Activated CD4-positive, alpha-beta T cell treated with anti-CD3 and anti-CD28 coated beads, Interleukin-2, amount 50 U/mL, for 24 hours (primary cell): Measurements from ENCODE around the gene ICAM2.
A peak's percentile ranks its signal among the peaks of the same experiment; 100 is the strongest.

Source experiments
- DNase-seq, 2 donors: peaks; one replicate each; pipeline ENCODE4 v3.0.0-alpha.2; 2020; ENCODE audit warnings: low read depth in 1 of 2, low spot score in 1 of 2

ICAM2 gene

DNA sequence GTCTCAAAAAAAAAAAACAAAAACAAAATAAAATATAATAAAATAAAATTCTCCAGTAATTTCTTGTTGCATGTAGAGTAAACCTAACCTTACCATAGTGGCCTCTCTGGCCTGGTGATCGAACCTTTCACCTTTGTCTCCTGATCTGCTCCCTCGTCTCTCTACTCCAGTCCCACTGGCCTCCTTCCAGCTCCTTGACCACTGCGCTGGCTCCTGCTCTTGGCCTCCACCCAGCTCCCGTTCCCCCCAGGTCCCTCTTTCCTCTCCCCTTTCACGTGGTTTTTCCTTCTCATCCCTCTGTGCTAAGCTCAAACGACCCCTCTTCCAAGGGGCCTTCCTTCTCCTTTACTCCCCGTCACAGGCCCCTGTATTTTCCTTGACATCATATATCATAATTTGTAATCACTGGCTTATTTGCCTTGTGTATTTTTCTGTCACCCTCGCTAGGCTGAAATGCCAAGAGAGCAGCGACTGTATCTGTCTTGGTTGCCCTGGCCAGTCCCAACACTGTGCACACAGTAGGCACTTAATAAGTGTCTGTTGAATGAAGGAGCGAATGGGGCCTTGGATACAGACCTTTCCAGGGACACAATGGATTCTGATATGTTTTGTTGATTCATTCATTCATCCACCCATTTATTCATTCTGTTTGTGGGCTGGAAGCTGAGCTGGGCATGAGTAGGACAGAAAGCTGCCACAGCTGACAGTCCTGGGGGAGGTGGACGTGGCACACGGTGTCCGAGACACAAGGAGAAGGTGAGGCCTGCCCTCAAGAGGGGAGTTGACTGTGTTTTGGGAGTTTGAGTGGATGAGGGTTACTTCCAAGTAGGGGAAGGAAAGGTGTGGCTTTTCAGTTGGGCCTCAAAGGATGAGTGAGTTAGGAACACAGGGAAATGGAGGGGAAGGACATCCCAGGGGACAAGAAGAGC lies 41.9 kb downstream of the ICAM2 start:
- no peak for DNase-seq

DNA sequence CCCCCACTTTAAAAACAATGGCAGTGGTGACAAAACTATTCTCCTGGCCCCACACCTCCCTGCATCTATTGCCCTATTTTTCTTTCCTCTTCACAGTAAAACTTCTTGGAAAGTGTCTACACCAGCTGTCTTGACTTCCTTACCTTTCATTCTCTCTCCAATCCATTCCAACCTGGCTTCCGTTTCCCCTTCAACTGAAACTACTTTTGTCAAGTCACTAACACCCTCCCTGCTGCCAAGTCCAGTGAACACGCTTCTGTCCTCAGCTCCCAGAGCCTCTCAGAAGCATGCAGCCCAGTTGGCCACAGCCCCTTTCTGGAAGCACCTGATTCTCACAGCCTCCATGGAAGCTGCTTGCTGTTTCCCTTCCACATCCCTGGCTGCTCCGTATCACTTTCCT lies 43.7 kb downstream of the ICAM2 start:
- no peak for DNase-seq

DNA sequence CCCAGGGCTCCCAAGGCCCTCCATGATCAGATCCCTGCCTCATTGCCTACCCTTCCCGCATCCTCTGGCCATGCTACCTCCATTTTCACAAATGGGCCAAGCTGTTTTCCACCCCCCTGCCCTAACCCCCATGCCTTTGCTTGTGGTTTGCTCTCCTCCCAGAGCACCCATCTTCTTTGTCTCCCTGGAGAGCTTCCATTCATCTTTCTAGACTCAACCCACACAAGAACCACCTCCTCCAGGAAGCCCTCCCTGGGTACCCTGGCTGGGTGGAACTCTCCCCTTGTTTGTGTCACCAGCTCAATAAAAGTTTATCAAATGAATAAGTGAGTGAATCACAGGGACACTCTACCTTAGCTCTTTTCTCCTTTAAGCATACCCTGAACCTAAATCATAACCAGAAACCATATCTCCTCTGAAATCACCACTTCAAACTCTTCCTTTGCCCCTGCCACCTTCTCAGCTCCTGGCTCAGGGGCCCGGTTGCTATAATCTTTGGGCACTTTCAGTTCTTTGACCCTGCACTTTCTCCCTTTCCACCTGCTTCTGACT lies 44.8 kb downstream of the ICAM2 start:
- no peak for DNase-seq

DNA sequence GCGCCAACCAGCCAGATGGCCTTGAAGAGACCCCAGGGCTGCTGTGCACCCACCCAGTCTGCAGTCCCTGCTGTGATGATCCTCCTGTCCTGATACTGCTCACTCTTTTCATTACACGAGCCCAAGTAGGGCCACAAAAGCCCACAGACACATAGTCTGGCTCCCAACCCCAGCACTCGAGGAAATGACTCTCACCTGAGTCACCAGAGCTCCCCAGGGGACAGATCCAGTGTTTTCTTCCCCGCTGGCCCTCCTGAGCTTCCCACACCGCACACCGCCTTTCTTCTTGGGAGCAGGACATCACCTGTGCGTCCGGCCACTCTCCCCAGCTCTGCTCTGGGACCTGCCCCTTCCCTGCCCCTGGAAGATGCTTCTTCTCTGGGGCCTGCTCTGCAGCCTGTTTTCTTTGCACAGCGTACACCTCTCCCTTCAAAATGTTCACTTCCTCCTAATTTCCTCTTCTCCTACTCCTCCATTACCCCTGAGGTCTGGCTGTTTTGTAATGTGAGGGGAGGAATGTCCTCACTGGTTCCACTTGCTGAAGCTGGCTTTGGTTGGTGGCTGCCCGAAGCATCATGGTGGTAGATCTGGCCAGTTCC lies 45.7 kb downstream of the ICAM2 start:
- no peak for DNase-seq

DNA sequence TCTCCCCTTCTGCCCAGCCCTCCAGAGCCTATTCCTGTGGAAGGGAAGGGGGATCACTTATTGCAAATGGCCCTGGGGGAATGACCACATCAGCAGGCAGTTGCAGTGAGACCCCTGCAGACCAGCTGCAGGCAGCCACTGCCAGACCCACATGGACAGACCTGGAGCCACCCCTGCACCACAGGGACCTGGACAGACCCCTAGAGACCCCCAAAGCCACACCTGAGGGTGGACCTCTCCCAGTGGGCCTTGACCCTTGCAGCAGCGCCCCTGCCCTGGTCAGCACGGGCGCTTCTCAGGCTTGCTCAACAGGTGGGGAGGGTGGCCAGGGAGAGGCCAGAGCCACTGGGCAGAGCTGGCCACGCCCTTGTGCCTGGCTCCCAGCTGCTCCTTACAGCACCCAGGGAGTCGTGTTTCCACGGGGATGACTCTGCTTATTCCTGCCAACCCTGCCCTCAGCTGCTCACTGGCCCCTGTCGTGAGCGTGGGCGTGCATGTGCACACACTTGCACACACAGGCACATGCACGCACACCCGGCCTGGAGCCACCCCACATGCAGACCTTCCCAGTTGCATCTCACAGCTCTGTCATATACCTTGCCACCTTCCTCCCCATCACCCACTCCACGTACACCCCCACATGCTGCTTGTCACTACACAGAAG lies 46.4 kb downstream of the ICAM2 start:
- no peak for DNase-seq

DNA sequence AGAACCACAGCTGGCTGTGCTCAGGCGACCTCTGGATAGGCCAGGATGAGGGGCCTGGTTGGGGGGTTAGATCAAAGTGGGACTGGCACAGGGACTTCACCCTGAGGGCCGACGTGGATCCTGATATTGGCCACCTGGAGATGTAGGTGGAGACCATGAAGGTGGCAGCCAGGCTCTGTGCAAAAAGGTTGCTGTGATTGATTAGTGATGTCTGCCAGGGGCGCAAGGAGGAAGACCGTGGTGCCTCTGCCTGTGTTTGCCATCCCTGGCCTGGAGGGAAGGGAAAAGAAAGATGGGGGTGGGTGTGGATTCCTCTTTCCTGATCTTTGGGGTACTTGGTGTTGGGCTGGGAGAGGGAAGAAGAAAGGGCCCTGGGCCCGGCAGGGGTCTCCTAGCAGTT lies 47.2 kb downstream of the ICAM2 start:
- DNase-seq = no peak

DNA sequence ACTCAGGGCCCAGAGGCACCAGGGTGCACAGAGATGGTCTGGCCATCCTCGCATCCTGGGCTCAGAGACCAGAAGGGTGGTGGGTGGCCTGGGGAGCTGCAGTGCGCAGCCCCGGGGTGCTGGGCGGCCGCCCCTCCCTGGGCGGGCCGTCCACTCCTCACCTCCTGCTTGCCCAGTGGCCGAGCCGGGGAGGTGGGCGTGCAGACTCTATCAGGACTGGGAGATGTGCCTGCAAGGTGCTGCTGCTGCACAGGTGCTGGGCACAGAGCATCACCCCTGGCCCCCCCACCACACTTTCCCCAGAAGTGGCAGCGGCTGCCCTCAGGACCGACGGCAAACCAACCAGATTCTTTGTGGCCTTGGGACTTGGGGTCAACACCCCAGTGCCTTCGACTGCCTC lies 47.6 kb downstream of the ICAM2 start, which contains the start of gene SCN4A:
Gene SCN4A (minus strand): TSS at position 123 of the 400 bp plus-strand sequence. CDS start 77 bp downstream, at position 46.
- no peak for DNase-seq

DNA sequence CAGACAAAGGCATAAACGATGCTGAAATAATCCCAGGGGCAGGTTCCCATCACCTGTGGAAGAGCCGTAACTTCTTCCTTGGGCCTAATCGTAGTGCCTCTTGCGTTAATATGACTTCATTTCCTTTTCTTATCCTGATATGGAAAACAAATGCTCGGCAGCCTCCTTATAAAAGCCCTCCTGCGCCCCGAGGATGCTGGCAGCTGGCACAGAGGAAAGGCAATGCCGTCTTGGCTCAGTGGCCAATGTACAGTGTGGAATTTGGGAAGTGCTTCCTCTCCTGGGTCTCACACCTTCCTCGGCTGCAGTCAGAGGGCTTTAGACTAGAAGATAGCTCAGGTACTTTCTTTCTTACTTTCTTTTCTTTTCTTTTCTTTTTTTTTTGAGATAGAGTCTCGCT lies 51.2 kb downstream of the ICAM2 start:
- DNase-seq = no peak

DNA sequence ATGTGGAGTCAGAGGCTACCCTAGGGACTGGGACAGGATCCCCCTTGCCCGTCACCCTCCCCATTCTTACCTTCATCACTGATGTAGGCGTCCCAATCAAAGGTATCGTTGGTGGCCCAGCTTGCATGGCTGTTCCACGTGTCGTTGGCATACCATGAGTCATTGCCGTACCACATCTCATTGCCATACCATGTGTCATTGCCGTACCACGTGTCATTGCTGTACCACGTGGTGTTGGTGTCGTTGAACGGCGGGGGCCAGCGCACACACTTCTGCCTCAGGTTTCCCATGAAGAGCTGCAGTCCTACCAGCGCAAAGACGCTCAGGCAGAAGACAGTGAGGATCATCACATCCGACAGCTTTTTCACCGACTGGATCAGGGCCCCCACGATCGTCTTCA lies 52.5 kb downstream of the ICAM2 start:
- no peak for DNase-seq

DNA sequence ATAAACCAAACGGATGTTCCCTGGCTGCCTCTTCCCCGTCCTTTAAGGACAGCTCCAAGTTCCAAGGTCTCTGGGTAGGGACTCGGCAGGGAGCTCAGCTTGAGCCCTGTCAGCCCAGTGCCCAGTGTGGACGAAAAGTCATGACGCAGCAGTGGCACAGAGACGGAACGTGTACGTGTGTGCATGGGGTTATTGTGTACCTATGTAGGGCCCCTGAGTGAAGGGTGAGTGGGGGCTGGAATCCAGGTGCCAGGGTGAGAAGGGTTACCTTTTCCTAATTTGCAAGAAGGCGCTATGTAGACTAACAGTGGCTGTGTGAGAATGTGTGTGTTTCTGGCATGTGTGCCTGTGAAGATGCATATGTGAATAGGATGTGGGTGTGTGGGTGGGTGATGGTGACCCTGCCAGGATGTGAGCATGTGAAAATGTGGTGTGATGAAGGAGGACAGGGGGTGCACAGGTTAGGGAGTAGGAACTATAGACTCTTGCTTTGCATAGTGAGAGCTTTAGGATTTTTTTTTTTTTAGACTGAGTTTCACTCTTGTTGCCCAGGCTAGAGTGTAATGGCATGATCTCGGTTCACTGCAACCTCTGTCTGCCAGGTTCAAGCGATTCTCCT lies 53.7 kb downstream of the ICAM2 start:
- DNase-seq = no peak

DNA sequence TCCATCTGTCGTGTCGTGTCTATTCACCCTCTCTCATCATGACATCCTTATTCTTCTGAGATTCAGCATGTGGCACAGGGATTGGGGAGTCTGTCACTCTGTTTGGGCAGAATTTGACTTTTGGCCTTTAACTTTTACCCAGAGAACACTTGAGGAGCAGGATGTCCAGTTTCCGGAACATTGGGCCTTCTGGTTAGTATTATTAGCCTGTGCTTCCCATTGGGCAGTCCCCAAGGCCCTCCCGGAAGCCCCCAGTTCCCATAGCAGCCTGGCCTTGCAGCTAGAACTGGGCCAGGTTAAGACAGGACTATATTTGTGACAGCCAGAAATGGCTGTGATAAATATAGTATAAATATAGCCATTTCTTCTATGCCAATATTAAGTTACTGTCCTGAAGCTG lies 57.3 kb downstream of the ICAM2 start:
- no peak for DNase-seq

DNA sequence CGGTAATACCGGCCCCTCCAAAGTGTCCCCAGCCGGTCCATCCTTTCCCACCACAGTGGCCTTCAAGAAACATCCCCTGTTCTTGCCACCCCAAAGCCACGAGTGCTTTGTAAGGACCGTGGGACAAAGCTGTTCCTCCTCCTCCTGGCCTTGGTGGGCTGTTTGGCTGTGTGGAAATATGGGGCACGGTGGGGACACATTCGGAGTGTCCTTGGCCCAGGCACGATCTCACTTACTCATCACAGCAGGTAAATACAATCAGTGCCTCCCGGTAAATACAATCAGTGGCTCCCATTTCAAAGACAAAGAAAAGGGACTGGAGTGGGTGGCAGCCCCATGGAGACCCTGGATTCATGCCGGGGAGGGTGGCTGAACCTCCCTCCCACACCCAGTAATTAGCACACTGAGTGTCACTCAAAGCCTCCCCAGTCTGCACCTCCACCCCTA lies 58.1 kb downstream of the ICAM2 start:
- no peak for DNase-seq

DNA sequence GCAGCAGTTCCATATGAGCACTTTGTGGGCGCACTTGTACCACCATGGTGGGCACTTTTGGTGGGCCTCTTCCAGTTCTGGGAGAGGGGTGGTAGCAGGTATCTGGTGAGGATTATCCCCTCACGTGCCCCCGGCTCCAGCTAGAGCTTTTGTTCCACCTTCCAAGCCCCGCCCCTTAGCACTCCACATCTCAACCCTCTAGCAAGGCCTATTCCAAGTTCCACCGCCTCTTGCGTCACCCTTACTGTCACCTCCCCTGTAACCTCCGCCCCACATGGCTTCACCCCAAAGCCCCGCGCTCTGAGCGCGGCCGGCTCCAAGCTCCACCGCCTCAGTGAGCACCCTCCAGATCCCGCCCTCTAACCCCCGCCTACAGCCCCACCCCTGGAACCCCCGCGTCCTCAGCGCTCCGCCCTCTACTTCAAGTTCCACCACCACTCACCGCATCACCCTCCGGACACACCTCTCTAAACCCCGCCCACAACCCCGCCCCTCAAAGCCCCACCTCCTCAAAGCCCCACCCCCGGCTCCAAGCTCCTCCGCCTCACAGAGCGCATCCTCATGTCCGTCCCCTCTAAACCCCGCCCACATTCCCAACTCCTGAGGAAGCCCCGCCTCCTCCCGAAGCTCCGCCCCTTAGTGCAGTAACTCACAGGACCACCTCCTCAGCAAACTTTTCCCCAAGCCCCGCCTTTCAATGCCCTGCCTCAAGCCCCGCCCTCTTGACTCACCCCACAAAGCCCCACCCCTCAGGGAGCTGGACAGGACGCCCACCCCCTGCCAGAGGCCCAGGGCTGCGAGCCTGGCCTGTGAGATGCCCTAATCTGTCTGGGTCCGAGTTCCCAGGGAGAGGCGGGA lies 58.8 kb downstream of the ICAM2 start:
- DNase-seq = peak in 1 of 2 donors; percentile 23

DNA sequence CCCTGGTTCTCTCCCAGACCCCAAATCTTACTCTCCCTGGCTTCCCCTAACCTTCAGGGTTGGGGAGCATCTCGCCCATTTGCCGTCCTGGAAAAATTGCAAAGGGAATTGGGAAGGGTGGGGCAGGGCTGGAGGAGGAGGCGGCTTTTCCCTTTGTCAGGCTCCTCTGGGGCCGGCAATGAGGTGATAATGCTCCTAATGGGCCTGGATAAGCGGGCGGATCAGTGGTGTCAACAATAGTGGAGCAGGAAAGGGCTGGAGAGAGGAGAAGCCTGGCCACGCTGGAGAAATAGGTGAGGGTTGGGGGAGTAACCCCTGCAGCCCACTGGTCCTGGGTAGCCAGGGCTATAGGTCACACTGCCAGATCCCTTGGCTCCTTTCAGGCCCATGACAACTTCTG lies 60.0 kb downstream of the ICAM2 start:
- DNase-seq = no peak

DNA sequence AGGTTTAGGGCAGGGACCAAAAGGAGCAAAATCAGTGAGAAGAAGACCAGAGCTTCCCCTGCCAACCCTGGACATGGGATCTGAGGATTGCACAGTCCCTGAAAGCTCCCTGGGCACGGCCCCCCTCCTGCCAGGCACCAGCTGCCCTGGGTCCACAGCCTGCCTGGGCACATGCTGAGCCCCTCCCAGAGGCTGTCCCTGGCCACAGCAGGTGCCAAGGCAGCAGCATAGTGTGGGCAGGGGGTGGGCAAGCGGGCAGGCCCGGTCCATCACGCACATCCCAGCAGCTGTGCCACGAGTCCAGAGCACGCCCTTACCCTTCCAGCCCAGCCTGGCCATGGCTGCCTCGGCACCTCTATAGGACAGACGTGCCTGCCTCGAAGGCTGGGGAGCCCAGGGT lies 60.4 kb downstream of the ICAM2 start:
- DNase-seq = no peak

DNA sequence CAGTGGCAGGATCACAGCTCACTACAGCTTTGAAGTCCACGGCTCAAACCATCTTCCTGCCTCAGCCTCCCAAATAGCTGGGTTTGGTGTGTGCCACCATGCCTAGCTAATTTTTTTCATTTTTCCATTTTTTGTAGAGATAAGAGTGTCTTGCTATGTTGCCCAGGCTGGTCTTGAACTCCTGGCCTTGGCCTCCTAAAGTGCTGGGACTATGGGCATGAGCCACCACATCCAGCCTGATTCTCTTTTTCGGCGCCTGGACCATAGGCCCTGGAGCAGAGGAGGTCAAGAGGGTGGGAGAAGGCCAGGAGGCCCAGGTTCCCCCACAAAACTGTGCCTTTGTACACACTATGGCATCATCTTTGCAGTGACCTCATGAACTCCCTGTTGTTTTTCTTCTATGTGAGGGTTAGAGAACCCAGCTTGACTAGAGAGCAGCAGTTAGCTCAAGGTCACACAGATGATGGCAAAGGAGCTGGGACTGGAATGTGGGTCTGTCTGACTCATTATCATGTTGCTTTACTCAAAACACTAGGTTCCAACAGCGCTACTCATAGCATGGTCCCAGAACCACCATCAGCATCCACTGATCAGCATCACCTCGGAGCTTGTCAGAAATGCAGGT lies 64.0 kb downstream of the ICAM2 start:
- no peak for DNase-seq

DNA sequence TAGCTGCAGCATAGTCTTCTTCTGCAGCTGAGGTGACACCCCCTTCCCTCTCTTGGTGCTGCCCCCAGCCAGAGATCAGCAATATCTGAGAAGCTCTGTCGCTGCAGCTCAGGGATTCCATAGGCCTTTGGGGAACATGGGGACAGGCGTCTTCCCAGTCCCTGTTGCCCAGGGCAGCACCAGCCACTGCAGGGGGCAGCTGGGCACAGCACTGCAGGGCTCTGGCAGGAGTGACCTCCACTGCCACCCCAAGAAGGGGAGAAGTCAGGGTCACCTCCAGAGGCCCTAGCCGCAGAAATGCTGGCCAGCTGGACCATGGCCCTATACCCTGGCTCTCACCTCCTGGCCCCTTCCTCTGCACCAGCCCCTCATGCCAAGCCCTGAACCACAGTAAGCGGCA lies 64.6 kb downstream of the ICAM2 start:
- DNase-seq = no peak

DNA sequence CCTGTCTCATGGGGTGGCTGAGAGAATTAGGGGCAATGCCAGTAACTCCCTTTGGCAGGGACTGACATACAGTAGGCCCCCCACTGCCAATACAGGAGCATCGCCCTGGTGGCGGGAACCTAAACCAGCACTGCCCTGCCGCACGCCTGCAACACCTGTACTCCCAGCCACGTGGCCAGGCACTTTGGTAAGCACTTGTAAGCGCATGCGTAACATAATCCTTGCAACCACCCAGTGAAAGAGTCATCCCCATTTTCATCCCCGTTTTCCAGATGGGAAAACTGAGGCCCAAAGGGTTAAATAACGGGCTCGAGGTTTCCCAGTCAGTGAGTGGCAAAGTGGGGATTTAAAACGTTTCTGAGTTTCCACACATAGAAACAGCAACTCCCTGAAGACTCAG lies 65.2 kb downstream of the ICAM2 start:
- no peak for DNase-seq

DNA sequence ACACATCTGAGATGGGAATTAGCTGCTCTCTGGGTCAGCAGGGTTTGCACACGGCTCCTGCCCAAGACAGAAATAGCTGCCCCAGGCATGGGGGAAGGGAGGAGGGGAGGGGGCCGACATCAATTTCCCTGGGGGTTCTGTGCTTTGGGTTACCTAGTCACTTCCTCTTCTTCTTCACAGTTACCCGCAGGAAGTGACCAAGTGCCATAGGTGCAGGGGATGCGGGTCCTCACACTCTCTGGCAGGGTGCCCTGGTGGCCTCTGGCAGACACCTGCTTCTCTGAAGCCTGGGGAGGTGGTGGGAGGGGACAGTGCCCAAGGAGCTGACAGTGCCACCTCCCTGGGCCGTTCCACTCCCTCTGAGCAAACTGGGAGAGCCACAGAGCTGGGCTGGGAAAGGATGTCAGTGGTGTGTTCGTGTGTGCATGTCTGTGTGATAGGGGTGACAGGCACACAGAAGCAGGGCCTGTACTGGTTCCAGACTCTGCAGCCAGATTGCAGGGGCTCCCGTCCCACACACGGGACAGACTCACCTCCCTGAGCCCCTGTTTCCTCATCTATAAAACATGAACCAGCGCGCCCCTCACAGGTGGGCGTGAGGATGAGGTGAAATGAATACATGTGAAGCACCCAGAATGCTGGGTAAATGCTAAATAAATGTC lies 65.9 kb downstream of the ICAM2 start:
- DNase-seq = no peak
